ENCODE measurements around the gene CORO2B.

The CORO2B gene, protein sequence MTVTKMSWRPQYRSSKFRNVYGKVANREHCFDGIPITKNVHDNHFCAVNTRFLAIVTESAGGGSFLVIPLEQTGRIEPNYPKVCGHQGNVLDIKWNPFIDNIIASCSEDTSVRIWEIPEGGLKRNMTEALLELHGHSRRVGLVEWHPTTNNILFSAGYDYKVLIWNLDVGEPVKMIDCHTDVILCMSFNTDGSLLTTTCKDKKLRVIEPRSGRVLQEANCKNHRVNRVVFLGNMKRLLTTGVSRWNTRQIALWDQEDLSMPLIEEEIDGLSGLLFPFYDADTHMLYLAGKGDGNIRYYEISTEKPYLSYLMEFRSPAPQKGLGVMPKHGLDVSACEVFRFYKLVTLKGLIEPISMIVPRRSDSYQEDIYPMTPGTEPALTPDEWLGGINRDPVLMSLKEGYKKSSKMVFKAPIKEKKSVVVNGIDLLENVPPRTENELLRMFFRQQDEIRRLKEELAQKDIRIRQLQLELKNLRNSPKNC

DNA sequence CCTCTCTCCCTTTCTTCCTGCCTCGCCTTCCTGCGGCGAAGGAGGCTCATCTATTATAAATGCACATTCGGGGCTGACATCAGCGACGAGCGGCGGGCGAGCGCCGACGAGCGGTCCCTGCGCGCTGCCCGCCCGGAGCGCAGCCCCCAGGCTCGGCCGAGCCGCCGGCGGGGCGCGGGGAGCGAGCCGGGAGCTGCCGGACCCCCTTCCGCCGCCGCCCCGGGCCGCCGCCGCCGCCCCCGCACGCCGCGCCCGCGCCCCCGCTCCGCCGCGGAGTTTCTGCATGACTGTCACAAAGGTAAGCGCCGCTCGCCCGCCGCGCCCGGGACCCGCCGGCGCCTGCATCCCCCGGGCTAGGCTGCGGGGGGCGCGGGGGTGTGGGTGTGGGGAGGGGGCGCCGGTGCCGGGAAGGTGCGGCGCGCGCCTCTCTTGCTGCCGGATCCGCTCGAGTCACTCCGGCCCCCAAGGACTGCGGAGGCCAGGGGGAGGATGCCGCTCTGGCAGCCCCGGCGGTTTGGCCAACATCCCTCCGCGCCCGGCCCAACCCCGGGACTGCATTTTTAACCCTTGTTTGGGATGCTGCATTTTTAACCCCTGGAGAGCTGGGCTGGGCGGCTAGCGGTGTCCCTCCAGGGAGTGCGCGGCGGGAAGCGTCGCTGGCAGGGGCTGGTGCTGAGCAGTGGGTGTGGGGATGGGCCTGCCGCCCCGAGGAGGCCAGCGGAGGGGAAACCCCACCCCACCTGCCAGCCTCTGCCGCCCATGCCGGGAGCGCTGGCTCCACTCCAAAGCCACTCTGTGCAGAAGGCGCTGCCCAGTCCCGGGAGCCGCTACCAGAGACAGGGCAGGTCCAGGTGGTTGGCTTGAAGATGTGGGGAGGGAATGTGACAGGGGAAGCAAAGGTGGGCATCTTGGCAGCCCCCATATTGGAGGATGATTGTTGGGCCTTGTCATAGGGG lies at the start of gene CORO2B:
CORO2B (plus strand) TSS at position 14 of the 956 bp plus-strand sequence; CDS start at position 284, 270 bp downstream.
- no peak for DNase-seq (ENCODE audit: low read depth, low spot score)

DNA sequence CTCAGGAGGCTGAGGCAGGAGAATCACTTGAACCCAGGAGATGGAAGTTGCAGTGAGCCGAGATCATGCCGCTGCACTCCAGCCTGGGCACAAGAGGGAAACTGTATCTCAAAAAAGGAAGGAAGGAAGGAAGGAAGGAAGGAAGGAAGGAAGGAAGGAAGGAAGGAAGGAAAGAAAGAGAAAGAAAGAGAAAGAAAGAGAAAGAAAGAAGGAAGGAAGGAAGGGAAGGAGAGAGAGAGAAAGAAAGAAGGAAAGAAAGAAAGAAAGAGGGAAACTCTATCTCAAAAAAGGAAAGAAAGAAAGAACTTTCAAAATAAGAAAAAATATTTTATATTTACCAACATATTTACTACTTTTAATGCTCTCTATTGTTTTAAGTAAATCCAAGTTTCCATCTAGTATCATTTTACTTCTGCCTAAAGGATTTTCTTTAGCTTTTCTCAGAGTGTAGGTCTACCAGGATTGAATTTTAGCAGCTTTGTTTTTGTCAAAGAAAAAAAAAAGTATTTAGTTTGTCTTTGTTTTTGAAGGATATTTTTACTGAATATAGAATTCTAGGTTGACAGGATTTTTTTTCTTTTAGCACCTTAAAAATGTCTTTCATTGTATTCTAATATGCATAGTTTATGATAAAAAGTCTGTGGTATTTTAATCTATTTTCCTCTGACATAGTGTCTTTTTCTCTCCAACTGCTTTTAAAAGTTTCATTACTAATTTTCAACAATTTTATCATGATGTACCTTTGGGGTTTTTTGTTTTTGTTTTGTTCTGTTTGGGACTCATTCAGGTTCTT lies 47.2 kb upstream of the CORO2B start:
- no peak for DNase-seq (ENCODE audit: low read depth, low spot score)

DNA sequence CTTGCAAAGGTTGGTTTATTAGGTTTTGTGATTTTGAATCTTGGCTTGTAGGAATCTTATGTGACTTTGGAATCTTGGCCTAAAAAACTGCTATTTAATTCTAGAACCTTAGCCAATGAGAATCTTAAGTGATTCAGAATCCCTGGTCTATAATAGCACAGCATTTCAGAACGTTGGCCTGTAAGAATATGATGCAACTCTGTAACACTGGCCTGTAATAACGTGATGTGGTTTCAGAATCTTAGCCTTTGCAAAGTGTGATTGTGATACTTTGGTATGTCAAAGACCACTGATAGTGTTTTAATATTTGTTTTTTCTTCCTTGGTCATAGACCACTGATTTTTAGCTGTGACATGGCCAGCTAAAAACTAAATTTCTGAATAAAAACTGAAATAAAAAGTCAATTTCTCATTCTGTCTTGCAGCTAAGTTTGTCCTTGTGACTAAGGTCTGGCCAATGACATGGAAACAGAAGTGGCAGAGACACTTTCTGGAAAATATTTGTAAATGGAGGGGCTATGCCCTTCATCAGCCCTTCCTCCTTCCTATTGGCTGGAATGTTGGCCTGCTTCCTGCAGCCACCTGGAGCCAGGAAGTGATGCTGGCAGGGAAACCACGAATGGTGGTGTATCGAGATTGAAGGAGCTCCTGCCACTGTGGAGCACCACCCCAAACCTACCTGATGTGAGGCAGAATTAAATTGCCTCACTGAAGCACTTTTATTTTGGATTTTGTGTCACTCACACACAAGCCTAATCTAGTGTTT lies 42.3 kb upstream of the CORO2B start:
- no peak for DNase-seq (ENCODE audit: low read depth, low spot score)

DNA sequence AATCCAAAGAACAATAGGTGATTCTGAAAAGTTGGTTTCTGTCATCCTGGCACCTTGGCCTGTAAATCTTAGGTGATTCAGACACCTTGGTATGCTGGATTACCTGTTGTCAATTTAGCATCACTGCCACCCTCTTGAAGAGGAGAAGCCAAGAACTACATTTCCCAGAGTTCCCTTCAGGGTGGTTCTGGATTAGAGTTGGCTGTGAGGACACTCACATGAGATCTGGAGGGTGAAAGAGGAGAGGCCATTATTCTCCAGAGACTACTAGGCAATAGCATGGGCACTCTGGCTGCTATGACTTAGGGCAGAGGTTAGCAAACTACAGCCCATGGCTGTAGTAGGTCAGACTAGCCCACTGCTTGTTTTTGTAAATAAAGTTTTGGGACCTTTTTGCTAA lies 41.7 kb upstream of the CORO2B start:
- DNase-seq (ENCODE audit: low read depth, low spot score), result no peak

DNA sequence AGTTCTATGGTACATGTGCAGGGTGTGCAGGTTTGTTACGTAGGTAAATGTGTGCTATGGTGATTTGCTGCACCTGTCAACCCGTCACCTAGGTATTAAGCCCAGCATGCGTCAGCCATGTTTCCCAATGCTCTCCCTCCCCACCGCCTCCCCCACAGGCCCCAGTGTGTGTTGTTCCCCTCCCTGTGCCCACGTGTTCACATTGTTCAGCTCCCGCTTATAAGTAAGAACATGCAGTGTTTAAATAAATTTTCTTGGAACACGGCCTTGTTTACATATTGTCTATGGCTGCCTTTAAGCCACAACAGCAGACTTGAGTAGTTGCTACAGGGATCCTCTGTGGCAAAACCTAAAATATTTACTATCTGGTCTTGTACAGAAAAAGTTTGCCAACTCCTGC lies 41.3 kb upstream of the CORO2B start:
- no peak for DNase-seq (ENCODE audit: low read depth, low spot score)

DNA sequence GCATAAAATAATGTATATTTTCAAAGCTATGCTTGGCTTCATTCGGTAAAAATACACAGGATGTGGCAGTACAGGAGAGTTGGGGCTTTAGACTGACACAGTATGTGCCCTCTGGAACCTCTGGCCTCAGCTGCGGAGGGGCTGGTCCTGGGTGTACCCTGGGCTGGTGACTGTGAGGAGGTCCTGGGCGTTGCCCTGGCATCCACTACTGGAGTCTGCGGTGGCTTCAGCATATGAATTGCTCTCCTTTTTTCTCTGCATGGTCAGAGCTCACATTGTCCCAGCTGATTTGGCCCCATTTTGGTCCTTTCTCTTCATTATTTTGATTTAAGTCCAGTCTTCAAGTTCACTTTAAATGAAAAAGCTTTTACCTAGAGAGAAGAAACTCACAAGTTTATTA lies 40.5 kb upstream of the CORO2B start:
- DNase-seq (ENCODE audit: low read depth, low spot score), result no peak

DNA sequence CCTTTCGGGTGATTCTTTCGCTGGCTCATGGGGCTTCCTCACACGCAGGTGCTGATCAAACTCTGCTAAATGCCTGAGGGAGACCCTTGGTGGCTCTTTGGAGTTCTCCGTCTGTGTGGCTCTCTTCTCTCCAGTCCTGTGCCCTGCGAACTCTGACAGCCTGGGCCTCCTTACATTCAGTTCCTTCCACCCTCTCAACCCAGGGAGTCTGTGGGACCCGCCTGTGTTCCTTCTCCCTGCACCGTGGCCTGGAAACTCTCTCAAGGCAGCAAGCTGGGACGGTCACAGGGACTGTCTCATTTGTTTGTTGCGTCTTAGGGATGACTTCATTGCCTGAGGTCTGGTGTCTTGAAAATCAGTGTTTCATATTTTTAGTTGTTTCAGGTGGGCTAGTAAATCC lies 37.0 kb upstream of the CORO2B start:
- DNase-seq (ENCODE audit: low read depth, low spot score), result no peak

DNA sequence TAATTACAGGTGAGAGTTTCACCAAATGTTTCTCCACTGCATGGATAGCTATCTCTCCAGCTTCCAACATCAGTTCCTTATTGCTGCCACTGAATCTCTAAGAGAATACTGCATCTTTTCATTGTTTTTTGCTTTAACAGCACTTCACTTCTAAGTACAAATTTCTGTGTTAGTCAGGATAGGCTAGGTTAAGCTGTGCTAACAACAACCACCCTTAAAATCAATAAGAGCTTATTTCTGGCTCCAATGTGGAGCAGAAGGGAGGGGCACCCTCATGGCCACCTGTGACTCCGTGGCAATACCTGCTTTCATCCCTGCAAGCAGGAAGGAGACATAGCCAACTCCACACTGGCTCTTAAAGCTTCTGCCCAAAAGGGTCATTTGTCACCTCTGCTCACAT lies 36.4 kb upstream of the CORO2B start:
- no peak for DNase-seq (ENCODE audit: low read depth, low spot score)

DNA sequence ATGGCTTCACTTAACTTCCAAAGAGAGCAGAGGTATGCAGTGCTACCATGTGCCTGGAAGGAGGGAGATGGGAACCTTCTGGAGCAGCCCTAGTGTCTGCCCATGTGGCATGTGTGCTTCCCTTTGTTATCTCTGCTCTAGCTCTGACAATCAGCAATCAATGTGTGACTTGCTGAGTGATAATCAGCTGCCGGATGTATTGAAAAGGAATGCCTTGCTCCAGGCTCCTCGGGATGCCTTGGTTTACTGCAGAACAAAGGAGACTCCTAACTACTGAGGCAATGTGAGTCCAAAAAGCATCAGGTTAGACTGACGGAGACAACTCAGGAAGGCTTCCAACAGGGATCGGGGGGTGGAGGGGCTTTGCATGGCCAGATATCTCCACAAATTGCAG lies 36.0 kb upstream of the CORO2B start:
- DNase-seq (ENCODE audit: low read depth, low spot score), result no peak

DNA sequence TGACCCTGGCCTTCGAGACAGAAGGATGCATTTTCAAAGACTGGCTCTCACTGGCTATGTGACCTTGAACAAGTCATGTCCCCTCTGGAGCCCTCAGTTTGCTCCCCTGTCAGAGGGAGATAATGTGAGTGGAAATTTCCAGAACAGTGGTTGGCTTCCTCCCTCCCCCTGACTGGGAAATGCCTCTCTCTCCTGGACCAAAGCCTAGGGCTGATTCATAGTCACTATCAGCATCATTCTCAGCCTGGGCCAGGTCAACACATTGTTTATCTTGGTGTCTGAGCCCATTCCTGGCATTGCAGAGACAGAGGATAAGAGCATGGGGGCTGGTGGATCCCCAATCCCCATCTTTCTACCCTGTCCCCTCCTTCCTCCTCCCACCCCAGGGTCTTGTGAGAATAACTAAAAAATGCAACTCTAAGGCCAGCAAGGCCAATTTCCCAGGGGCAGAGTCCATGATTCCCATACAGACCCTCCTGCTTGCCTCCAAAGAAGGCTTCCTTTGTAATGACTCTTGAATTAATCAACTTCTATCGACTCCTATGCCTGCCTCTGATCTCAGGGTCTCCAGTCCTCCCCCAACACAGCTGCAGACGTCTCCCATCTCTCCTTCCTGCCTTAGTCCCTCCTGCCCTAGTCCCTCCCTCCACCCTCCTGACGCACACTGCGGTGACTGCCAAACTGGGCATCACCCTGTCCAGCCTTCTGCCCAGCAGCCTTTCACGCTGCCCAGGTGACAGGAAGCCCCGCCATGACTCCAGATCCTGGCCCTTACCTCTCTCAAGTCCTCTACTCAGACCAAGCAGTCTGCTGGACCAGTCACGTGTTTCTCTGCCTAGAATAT lies 35.4 kb upstream of the CORO2B start:
- no peak for DNase-seq (ENCODE audit: low read depth, low spot score)

DNA sequence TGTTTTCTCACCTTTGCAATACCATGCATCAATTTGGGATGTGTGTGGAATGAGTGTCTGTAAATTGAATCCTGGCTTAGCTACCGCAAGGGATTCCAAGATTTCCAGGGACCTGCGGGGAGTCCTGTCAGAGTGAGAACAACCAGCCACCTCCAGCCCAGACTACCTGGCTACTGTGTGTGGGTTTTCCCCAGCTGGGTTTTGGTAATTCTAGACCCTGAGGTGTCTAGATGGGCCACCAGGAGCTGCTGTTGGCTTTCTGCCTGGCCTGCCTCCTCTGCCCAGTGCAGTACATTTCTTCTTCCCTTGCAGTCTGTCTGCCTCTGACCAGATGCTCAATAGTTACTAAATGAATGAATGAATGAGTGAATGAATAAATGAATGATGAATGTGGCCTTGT lies 32.5 kb upstream of the CORO2B start:
- no peak for DNase-seq (ENCODE audit: low read depth, low spot score)

DNA sequence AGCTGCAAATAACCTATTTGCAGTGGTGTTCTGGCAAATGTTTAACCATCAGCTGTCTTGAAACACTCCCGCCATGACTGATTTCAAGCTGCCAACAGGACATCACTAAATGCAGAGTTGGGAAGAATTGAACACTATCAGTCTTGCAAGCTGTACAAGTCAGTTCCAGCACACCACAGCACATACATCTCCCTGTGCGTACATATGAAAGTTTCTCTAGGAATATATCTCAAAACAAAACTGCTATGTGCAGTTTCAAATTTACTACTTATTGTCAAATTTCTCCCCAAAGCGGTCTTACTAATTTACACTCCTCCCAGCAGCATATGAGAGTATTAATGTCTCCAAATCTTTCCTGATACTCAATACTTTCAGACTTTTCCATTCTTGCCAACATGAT lies 30.4 kb upstream of the CORO2B start:
- no peak for DNase-seq (ENCODE audit: low read depth, low spot score)

DNA sequence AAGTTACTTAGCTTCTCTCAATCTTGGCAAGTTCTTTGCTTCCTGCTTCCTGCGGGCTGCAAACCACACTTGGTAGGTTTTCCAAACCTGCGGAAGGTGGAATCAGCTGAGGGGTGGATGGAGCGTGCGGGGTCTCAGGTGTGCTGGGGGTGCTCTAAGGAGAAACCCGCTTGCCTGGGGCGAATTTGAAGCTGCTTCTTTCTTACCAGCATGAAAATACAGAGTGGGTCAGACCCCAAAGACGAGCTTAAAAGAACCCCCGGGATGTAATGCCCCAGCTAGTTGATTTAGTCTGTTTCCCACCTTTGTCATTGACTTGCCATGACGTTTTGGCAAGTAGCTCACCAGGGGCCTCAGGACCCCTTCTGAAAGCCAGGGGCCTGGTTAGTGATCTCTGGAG lies 28.8 kb upstream of the CORO2B start:
- DNase-seq (ENCODE audit: low read depth, low spot score), result no peak

DNA sequence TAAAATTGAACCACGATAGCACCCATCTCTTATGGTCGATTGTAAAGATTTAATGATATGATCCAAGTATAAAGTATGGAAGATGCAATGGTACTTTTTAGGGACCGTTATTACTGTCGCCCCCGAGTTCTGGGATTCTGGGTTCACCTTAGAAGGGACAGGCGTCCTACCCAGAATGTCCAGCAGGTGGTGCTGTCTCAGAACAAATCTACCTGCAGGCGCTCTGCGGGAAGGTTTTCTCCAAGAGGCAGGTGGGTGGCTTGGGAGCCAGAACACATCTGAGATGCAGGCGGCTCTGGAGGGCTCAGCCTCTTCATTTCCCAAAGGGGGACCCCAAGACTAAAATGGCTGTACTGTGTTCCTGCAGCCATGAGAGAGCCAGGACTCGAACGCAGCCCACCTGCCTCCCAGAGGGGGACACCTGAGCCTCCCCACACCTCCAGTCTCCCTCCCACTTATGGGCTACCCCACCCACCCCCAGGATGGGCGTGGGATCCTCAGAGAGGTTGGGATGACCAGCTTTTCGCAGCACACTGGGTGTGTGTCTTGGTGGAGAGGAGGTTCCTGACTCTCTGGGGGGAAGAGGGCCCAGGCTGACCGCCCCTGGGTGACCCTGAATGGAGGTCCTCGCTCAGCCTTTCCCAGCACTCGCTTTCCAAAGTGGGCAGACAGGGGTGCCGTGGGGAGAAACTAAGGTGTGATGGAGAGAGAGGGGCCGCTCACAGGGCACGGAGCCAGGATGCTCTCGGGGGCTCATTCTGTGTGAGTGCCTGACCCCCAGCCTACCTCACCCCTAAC lies 28.1 kb upstream of the CORO2B start:
- peak; percentile 52 for DNase-seq (ENCODE audit: low read depth, low spot score)

DNA sequence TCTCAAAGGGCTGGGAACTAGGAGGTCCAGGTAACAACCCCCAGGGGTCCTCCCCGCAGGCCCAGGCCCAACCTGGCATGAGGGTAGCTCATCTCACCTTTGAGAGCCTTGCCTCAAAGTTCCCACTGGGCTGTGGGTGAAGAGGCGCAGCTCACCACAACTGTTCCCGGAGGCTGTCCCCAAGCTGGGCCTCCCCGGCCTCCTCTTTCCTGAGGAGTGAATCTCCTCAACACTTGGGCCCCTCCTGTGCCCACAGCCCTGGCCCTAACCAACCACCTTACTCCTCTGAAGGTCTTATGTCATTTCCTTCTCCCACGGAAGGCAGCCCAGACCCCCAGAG lies 27.5 kb upstream of the CORO2B start:
- no peak for DNase-seq (ENCODE audit: low read depth, low spot score)

DNA sequence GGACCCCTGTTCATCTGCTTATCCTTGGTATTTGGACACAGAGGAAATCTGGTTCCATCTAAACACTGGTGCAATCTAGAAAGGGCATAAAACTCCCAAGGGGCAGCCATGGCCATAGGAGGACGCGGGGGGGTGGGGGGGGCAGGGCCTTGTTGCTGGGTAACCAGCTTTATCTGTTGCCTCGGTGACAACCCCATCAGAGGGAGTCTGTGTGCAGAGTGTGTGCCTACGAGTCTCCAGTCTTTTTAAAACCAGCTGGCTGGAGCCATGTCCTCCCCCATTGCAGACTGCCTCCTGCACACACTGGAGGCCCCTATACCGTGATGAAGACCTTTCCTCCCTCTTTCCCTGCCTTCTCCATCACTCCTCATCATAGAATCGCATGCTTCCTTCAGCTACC lies 26.4 kb upstream of the CORO2B start:
- DNase-seq (ENCODE audit: low read depth, low spot score), result no peak

DNA sequence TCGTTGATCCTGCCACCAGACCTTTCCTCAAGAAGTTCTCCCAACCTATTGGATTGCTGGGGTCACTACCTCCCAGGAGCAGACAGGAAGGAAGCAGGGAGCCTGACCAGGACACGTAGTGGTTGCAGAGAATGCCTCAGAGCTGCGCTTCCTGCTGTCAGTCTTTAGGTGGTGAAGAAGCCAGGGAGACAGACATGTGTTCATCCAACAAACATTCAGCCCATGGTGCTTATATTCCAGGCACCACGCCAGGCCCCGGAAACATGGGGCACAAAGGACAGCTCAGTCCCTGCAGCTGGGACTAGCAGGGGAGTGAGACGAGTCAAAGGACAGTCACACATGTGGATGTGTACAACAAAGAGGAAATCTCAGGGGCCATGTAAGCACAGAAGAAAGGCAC lies 26.0 kb upstream of the CORO2B start:
- no peak for DNase-seq (ENCODE audit: low read depth, low spot score)

DNA sequence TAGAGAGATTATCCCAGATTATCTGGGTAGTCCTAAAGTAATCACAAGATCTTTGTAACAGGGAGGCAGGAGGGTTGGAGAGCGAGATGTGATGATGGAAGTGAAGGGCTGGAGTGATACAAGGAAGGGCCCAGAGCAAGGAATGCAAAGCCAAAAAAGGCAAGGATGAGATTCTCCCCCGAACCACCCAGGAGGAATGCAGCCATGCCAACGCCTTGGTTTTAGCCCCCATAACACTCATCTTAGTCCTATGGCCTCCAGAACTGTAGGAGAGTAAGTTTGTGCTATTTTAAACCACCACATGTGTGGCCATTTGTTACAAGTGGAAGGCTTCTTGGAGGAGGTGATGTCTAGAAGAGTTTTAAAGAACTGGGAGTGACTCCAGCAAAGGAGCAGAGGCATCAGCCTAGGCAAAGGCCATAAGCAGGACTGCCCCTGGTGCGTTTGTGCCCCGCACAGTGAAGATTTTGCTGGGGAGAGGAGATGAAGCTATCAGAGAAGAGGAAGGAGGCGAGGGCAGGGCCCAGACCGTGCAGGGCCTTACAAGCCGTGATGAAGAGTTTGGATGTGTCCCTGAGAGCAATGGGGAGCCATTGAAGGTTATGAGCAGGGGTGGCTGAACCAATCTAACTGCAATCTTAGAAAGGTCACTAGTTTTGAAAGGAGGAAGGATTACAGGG lies 25.3 kb upstream of the CORO2B start:
- DNase-seq (ENCODE audit: low read depth, low spot score), result no peak
